ENCODE measurements around the gene MC1R.

The MC1R gene

GRCh38 chr16:89936508-89936907 lies 17.8 kb downstream of the MC1R start:
- no peak for DNase-seq

GRCh38 chr16:89936981-89937380 lies 18.3 kb downstream of the MC1R start:
- no peak for DNase-seq

GRCh38 chr16:89938175-89938885 lies 19.7 kb downstream of the MC1R start:
- DNase-seq = no peak

- DNase-seq = no peak
These were observed 26.1 kb downstream of the MC1R start for GRCh38 chr16:89944773-89945172.

- no peak for DNase-seq
These were observed 27.0 kb downstream of the MC1R start for GRCh38 chr16:89945654-89946053.

GRCh38 chr16:89946515-89946914 lies 27.9 kb downstream of the MC1R start:
- no peak for DNase-seq

GRCh38 chr16:89949121-89949742 lies 30.6 kb downstream of the MC1R start:
- no peak for DNase-seq

GRCh38 chr16:89949756-89950155 lies 31.1 kb downstream of the MC1R start:
- DNase-seq = no peak

- DNase-seq = no peak
These were observed 32.8 kb downstream of the MC1R start for GRCh38 chr16:89951509-89951908.

- no peak for DNase-seq
These were observed 33.4 kb downstream of the MC1R start for GRCh38 chr16:89952049-89952448.

- no peak for DNase-seq
These were observed 33.9 kb downstream of the MC1R start for GRCh38 chr16:89952551-89952950.

GRCh38 chr16:89953671-89954406 lies 35.2 kb downstream of the MC1R start:
- no peak for DNase-seq

- no peak for DNase-seq
These were observed 35.8 kb downstream of the MC1R start for GRCh38 chr16:89954462-89954861.

GRCh38 chr16:89955001-89955685 lies 36.5 kb downstream of the MC1R start:
- no peak for DNase-seq

- DNase-seq = no peak
These were observed 38.0 kb downstream of the MC1R start for GRCh38 chr16:89956505-89957215.

GRCh38 chr16:89957216-89957785 lies 38.6 kb downstream of the MC1R start:
- DNase-seq = no peak

GRCh38 chr16:89958068-89958467 lies 39.4 kb downstream of the MC1R start:
- no peak for DNase-seq

- no peak for DNase-seq
These were observed 39.9 kb downstream of the MC1R start for GRCh38 chr16:89958596-89958995.

- no peak for DNase-seq
These were observed 42.3 kb downstream of the MC1R start for GRCh38 chr16:89960966-89961365.

- no peak for DNase-seq
These were observed 43.3 kb downstream of the MC1R start for GRCh38 chr16:89961920-89962319.

GRCh38 chr16:89962754-89963498 lies 44.3 kb downstream of the MC1R start:
- DNase-seq = no peak

- no peak for DNase-seq
These were observed 45.5 kb downstream of the MC1R start for GRCh38 chr16:89964201-89964600.
